Muscle of leg (tissue), 11 donors: ENCODE results near the gene ABHD15. TPM values are rescaled to one million over a fixed set of nuclear protein-coding genes. Genes with fewer than 3 reads are reported as not detected.

Experiments
- DNase-seq: peaks from one replicate; pipeline ENCODE4 v3.0.0; 2013
- H3K27ac ChIP-seq: one replicate; pipeline ENCODE4 v1.5.1; 2013; ENCODE audit warnings: mild to moderate bottlenecking, low read length, control low read depth
- H3K27me3 ChIP-seq: one replicate; pipeline ENCODE4 v1.6.1; 2013; ENCODE audit warnings: low read length; ENCODE audit not compliant: control insufficient read depth, insufficient read depth
- H3K36me3 ChIP-seq: one replicate; pipeline ENCODE4 v1.6.1; 2013; ENCODE audit warnings: low read length; ENCODE audit not compliant: control insufficient read depth, insufficient read depth
- H3K4me1 ChIP-seq: one replicate; pipeline ENCODE4 v1.6.1; 2013; ENCODE audit warnings: low read length; ENCODE audit not compliant: control insufficient read depth, insufficient read depth
- H3K4me3 ChIP-seq: one replicate; pipeline ENCODE4 v1.5.1; 2013; ENCODE audit warnings: low read length, control low read depth
- H3K9me3 ChIP-seq: replicated peaks from 2 replicates; pipeline ENCODE4 v1.6.1; 2013; ENCODE audit warnings: low read depth, low read length; ENCODE audit not compliant: control insufficient read depth
- WGBS: methylation state at CpG from one replicate; pipeline ENCODE4 v1.1.5; 2013; ENCODE audit warnings: missing lambda C conversion rate; ENCODE audit not compliant: insufficient coverage; 5-methylcytosine and 5-hydroxymethylcytosine counted together
- polyA plus RNA-seq, 8 donors: library from polyadenylated mRNA; unstranded; fragments of 120-200 nt; gene quantifications; one replicate each; pipeline versions ENCODE4 v1.2.1 to v1.2.3, GENCODE V29; 2013; ENCODE audit warnings: inconsistent platforms in 1 of 8, low replicate concordance in 1 of 8; ENCODE audit not compliant: insufficient read length in 8 of 8, insufficient read depth in 1 of 8
- total RNA-seq: library from RNA; stranded (reverse); fragments of 120-200 nt; gene quantifications from one replicate; pipeline ENCODE4 v1.2.4, GENCODE V29; 2013

Gene ABHD15
- total and polyA plus RNA-seq, 9 donors, result 3.1 to 4.7 (median 3.4) TPM

DNA sequence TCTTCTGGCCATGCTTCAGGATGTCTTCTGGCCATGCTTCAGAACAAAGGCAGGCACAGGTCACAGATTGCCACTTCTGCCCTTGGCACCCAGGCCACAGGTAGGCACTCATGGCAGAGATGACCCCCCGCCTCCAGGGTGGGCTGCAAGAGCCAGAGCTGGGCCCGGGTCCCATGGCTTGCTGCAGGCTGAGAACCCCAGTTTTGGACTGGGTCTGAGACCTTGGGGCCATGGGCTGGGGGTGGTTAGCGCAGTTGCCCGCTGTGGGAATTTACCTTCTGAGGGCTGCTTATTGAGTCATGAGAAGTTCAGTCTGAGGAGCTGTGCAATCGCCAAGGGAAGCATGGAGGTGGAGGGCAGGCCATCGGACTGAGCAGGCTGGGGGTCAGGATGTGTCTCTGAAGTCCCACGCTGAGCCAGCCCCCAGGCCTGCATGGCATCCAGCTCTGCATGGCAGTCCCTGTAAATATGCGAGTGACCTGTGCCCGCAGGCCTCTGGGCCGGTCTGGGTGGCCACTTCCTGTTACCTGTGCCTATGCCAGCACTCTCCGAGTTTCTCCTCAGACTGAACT lies 27.8 kb upstream of the ABHD15 start:
- no peaks in the 10 kb centered on the region for H3K9me3 ChIP-seq
- H3K27ac ChIP-seq, result no peak overlapping the region
- peaks cover 73% of the 10 kb centered on the region for H3K4me1 ChIP-seq
- DNase-seq, result no peak
- H3K36me3 ChIP-seq, result no peaks in the 10 kb centered on the region
- peaks cover 8% of the 10 kb centered on the region for H3K27me3 ChIP-seq
- WGBS, result 90% methylated on average over 10 of the region's 11 CpGs
- H3K4me3 ChIP-seq, result peak overlapping the region; percentile 58

DNA sequence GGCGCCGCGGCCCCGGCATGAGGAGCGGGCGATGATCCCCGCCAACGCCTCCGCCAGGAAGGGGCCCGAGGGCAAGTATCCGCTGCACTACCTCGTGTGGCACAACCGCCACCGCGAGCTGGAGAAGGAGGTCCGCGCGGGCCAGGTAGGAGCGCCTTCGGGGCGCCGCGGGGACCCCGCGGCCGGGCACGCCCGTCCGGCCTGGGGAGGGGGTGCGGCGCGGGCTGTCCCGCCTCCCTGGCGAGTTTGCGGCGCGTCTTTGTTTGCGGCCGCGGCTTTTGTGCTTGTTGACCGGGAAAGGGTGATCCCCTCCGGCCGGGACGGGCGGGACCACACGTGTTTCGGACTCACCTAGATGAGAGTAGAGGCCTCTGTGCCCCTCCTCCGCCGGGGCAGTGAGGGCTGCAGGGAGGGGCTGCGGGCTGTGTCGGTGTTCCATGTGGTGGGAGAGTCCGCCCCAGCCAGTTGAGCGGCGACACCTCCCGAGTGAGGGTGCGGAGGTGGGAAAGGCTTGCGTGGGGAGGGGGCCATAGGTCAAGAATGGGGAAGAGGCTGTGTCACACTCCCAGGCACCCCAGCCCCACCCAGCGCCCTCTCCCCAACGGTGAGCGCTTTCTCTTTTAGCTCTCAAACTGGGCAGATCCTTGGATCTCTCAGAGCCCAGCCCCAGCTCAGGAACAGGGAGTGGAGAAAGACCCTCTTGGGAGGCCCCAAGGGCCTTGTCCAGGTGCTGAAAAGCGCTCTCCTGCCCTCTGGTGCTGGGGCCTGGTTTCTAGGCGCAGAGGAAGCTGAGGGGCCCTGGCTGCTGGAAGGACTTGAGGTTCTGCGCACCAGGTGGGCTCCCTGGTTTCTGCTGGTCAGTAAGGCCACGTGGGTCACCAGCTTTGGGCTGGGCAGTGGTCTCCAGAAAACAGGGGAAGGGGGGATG lies 27.0 kb upstream of the ABHD15 start:
- Histone ChIP-seq H3K9me3 (no peaks in the 10 kb centered on the region), H3K27ac (no peak overlapping the region), H3K4me3 (peak overlapping the region; percentile 58), H3K36me3 (no peaks in the 10 kb centered on the region), H3K27me3 (peaks cover 8% of the 10 kb centered on the region), H3K4me1 (peaks cover 73% of the 10 kb centered on the region)
- DNase-seq, result no peak
- WGBS, result 5% methylated on average over 57 of the region's 64 CpGs

DNA sequence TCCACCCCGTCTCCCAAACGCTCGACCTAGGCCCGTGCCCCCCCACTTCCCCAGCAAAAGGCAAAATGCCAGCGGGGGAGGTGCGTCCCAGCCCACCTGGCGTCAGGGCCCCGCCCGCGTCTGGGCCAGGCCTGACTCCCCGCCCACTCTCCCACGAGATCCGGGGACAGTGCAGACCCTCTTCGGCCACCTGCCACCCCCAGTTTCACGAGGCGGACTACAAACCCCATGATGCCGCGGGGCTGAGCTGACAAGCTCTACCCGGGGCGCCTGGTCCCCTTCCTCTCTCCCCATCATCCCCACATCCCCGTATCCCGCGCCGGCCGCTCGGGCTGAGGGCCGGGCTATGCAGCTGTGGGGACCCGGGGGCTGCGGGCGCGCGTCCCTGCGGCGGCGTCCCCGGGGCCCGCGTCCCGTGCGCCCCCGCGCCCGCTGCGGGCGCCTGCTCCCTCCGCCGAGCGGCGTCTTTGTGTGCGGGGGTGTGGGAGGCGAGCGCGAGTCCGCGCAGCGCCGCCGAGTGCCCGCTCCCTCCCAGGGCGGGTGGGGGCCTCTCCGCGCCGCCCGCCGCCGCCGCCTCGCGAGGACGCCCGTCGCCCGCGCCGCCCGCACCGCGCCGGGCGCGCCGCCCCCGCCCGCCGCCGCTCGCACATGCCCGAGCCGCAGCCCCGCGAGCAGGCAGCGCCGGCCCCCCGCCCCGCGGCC lies 26.2 kb upstream of the ABHD15 start, which contains the start of gene ANKRD13B:
ANKRD13B (plus strand) TSS at position 283 of the 702 bp plus-strand sequence. CDS start 490 bp downstream, outside the sequence.
- Histone ChIP-seq H3K27me3 (peaks cover 8% of the 10 kb centered on the region), H3K36me3 (no peaks in the 10 kb centered on the region), H3K4me1 (peaks cover 80% of the 10 kb centered on the region), H3K4me3 (peak within 1 kb of the TSS; percentile 58), H3K9me3 (no peaks in the 10 kb centered on the region), H3K27ac (peak within 1 kb of the TSS; percentile 89)
- DNase-seq, result peak; percentile 74
- WGBS, result under 1% methylated on average over 95 of the region's 96 CpGs

DNA sequence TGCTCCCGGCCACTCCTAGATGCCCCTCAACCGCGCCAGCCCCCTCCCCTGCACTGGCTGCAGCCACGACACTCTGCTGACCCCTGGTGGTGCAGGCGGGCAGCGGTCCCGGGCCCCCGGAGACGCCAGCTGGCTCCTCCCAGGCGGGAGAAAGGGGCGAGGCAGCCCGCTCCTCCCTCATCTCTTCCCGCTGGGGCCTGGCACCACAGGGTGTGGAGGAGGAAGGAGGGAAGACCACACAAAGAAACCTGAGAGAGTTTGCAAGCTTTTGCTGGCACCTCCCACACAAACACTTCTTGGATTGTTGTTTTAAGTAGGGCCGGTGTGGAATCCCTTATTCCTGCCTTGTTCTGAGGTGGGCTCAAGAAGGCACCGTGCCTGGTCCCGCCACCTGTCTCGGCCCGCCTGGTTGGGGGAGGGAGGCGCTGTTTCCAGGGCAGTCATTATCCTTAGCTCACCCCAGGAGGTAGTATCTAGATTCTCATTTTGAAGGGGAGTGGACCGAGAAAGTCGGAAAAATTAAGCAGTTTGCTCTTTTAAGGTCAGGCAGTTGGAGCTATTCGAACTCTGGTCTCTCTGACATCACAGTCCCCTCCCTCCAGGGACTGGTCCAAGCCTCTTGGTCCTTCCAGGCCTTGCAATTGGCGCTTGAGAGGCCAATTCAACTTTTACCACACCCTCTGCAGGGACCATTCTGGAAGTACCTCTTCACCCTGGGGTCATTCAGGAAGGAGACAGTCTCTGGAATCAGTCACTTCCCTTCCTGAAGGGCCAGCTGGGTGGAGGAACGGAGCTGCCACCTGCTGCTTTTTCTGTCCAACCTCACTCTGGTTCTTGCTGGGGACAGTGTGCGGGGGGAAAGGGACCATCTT lies 25.1 kb upstream of the ABHD15 start:
- peak; percentile 93 for DNase-seq
- peaks cover 8% of the 10 kb centered on the region for H3K27me3 ChIP-seq
- peaks cover 81% of the 10 kb centered on the region for H3K4me1 ChIP-seq
- H3K4me3 ChIP-seq, result peak overlapping the region; percentile 54
- no peaks in the 10 kb centered on the region for H3K9me3 ChIP-seq
- 5% methylated on average over 11 of the region's 25 CpGs for WGBS
- H3K36me3 ChIP-seq, result peaks cover under 1% of the 10 kb centered on the region
- peak overlapping the region; percentile 89 for H3K27ac ChIP-seq

DNA sequence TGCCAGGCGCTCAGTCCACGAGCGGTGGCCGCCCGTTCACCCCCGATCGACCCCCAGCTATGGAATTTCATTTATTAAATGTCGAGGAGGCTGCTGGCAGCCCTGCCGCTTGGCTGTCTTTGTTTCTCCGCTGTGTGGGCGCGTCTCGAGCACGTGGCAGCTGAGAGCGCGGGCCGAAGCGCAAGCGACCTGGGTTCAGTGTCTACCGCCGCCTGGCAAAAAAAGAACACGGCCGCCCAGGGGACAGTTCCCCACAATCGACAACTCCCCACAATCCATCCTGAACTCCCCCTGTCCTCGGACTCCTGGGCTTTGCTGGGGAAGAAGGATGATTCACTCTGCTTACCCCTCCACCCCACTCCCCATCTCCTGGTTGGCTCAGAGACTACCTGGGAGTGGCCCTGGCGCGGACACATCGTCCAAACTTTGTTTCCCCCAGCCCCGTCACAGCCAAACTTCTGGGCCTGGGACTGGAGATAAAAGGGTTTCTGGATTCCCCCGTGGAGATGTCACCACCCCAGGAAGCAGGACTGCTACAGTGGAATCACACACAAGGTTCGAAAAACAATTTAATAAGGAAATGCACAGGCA lies 24.4 kb upstream of the ABHD15 start:
- H3K27me3 ChIP-seq, result peaks cover 8% of the 10 kb centered on the region
- H3K36me3 ChIP-seq, result peaks cover 4% of the 10 kb centered on the region
- H3K27ac ChIP-seq, result peak overlapping the region; percentile 89
- H3K4me1 ChIP-seq, result peaks cover 79% of the 10 kb centered on the region
- DNase-seq, result peak; percentile 85
- H3K9me3 ChIP-seq, result no peaks in the 10 kb centered on the region
- peak overlapping the region; percentile 54 for H3K4me3 ChIP-seq
- 0% methylated on average over 15 of the region's 31 CpGs for WGBS

DNA sequence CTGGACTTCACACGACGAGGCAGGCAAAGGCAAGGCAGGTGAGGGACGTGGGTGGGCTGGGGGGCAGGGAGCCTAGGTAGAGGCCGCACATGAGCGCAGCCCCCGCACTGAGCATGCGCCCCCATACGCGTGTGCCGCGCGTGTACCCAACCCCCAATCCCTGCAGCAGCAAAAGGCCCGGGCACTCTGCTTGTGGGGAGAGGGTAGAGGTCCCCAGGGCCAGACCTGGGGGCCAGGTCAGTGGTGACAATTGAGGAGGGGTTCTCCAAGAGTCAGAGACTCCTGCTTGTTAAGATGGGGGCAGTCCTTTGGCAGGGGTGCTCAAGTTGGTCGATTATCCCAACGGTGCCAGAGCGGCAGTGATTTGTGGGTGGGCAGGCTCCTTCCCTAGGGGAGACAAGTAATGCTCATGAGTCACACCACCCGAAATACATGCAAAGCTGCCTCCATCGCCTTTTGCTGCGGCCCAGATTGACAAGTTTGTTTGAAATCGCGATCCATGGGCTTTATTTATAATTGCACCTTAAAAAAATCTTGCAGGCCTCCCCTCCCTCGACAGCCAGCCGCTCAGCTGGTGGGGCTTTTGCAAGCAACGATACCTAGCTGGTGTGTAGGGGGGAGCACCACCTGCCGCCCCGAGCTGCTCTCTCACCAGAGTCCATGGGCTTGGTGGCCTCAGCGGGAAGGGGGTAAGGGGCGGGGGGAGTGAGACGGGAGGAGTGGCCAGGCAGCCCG lies 23.7 kb upstream of the ABHD15 start:
- Histone ChIP-seq H3K9me3 (no peaks in the 10 kb centered on the region), H3K4me1 (peaks cover 77% of the 10 kb centered on the region)

DNA sequence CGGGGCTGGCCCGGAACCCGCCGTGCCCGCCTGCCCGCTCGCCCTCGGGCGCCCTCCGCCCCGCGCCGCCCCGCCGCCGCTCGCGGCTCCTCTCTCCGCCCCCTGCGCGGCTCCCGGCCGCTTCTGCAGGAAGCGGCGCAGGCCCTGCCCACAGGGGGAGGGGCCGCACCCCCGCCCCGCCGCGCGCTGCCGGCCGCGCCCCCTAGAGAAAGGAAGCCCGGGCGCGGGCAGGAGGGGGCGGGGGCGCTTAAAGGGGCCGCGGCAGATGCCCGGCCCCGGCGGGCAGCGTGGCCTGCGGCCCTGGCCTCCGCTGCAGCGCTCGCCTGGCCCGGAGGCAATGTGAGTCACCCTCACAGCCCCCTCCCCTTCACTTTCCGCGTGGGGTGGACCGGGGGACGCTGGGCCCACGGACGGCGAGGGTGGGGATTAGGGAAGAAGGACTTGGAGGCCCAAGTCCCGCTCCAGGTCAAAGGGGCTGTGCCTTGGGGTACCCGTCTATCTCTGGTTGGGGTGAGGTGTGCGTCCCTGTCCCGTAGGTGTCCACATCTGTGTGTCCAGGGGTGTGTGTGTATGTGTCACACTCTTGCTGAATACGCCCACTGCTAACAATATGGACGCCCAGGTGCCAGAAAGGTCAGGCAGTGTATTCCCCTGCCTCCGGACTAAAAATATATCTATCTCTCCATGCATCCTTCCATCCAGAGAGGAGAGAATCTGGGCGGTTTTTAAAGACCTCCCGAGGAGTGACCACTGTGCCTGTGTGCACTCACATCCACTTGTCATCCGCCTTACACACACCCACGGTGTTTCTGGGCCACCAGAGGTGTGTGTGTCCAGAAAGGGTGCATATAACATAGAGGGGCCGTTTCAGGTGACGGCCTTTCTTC lies 22.9 kb upstream of the ABHD15 start, which contains the start of gene GIT1:
GIT1 (minus strand) TSS at position 125 of the 887 bp plus-strand sequence. CDS start 270 bp downstream, outside the sequence.
- H3K36me3 ChIP-seq, result peaks cover 8% of the 10 kb centered on the region
- H3K27ac ChIP-seq, result peak within 1 kb of the TSS; percentile 89
- WGBS, result 1% methylated on average over 51 of the region's 70 CpGs
- peaks cover 78% of the 10 kb centered on the region for H3K4me1 ChIP-seq
- H3K27me3 ChIP-seq, result peaks cover 8% of the 10 kb centered on the region
- H3K4me3 ChIP-seq, result peak within 1 kb of the TSS; percentile 67
- peak; percentile 96 for DNase-seq
- H3K9me3 ChIP-seq, result no peaks in the 10 kb centered on the region

More for the DNA sequence above, 23.7 kb upstream of the ABHD15 start:
- WGBS, result 14% methylated on average over 10 of the region's 30 CpGs
- H3K27me3 ChIP-seq, result peaks cover 8% of the 10 kb centered on the region
- H3K4me3 ChIP-seq, result peak overlapping the region; percentile 54
- peak overlapping the region; percentile 89 for H3K27ac ChIP-seq
- peaks cover 5% of the 10 kb centered on the region for H3K36me3 ChIP-seq
- DNase-seq, result no peak
